Thymus (tissue), 11 donors: ENCODE results near the gene SIRT2. TPM values are rescaled to one million over a fixed set of nuclear protein-coding genes. Genes with fewer than 3 reads are reported as not detected.

Experiments used
- DNase-seq, 9 donors: peaks; one replicate each; pipeline ENCODE4 v3.0.0-alpha.2; 2013; ENCODE audit warnings: low spot score in 9 of 9, low read depth in 6 of 9, missing footprints in 1 of 9
- H3K27ac ChIP-seq, 2 donors: one replicate each; pipeline ENCODE4 v1.5.1; 2013; ENCODE audit warnings: control low read depth in 1 of 2, low read depth in 1 of 2, low read length in 1 of 2, mild to moderate bottlenecking in 1 of 2, moderate library complexity in 1 of 2
- H3K27me3 ChIP-seq, 2 donors: one replicate each; pipeline ENCODE4 v1.5.1; 2013; ENCODE audit warnings: low read length in 1 of 2; ENCODE audit not compliant: control insufficient read depth in 2 of 2, insufficient read depth in 1 of 2
- H3K36me3 ChIP-seq, 2 donors: one replicate each; pipeline ENCODE4 v1.5.1; 2013; ENCODE audit warnings: low read length in 1 of 2, mild to moderate bottlenecking in 1 of 2, moderate library complexity in 1 of 2; ENCODE audit not compliant: control insufficient read depth in 2 of 2, insufficient read depth in 2 of 2
- H3K4me1 ChIP-seq, 2 donors: one replicate each; pipeline ENCODE4 v1.5.1; 2013; ENCODE audit warnings: low read length in 2 of 2; ENCODE audit not compliant: control insufficient read depth in 2 of 2, insufficient read depth in 2 of 2
- H3K4me3 ChIP-seq, 2 donors: one replicate each; pipeline ENCODE4 v1.5.1; 2013; ENCODE audit warnings: low read length in 2 of 2, control low read depth in 1 of 2, mild to moderate bottlenecking in 1 of 2
- H3K9me3 ChIP-seq, 2 donors: one replicate each; pipeline ENCODE4 v1.5.1; 2013; ENCODE audit warnings: low read length in 1 of 2, mild to moderate bottlenecking in 1 of 2; ENCODE audit not compliant: control insufficient read depth in 2 of 2, insufficient read depth in 1 of 2
- WGBS: extraction: QIAGEN DNeasy Blood & Tissue Kit; methylation state at CpG from one replicate; pipeline ENCODE4 v1.1.7; 2013; 5-methylcytosine and 5-hydroxymethylcytosine counted together
- polyA plus RNA-seq: library from polyadenylated mRNA; stranded (reverse); fragments of 200-250 nt; gene quantifications from one replicate; pipeline ENCODE4 v1.2.3, GENCODE V29; 2013
- total RNA-seq: library from RNA; stranded (reverse); fragments of 120-200 nt; gene quantifications from one replicate; pipeline ENCODE4 v1.2.4, GENCODE V29; 2013
- donor health status: healthy.

Gene SIRT2
- total and polyA plus RNA-seq, 2 donors: 26.8 to 38.3 TPM

DNA sequence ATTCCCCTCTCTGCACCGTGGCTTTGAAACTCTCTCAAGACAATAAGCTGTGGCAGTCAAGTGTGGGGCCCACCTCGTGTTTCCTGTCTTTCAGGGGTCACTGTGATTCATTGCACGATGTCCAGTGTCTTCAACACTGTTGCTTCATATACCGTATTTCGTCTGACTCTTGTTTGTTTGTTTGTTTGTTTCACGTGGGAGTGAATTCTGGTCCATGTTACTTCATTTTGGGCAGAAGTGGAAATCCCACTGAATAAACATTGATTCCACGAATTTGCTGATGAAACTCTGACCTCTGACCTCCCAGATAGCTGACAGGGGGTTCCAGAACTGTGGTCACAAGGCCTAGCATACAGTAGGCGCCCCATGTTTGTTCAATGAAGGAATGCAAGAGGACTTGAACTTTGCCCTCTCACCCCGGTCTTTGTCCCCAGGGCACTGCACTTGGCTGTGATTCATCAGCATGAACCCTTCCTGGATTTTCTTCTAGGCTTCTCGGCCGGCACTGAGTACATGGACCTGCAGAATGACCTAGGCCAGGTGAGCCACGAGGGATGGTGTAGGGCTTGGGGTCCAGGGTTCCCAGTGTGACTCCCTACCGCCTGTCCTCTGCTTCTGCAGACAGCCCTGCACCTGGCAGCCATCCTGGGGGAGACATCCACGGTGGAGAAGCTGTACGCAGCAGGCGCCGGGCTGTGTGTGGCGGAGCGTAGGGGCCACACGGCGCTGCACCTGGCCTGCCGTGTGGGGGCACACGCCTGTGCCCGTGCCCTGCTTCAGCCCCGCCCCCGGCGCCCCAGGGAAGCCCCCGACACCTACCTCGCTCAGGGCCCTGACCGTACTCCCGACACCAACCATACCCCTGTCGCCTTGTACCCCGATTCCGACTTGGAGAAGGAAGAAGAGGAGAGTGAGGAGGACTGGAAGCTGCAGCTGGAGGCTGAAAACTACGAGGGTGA is 5.4 kb upstream of the SIRT2 start:
- Histone ChIP-seq H3K9me3 (peaks cover 0 to 5% of the 10 kb centered on the region in 2 donors), H3K27ac (no peak overlapping the region), H3K4me3 (no peak overlapping the region), H3K36me3 (peaks cover 22 to 36% of the 10 kb centered on the region in 2 donors), H3K27me3 (no peaks in the 10 kb centered on the region), H3K4me1 (peaks cover 0 to 9% of the 10 kb centered on the region in 2 donors)
- no peak for DNase-seq
- WGBS: 97% methylated on average over 35 of the region's 35 CpGs

DNA sequence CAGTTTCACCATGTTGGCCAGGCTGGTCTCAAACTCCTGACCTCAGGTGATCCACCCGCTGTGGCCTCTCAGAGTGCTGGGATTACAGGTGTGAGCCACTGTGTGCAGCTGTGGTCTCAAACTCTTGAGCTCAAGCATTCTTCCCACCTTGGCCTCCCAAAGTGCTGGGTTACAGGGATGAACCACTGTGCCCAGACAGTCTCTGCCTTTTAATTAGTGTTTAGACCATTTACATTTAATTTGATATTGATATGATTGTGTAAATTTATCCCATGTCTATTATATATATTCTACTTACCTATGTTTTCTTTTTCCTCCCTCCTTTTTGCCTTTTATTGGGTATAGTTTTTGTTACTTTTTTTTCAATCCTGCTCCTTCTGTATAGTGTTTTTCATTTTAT is 2.3 kb upstream of the SIRT2 start:
- Histone ChIP-seq H3K27ac (no peak overlapping the region), H3K27me3 (no peaks in the 10 kb centered on the region)
- 98% methylated on average over 1 of the region's 1 CpG for WGBS

DNA sequence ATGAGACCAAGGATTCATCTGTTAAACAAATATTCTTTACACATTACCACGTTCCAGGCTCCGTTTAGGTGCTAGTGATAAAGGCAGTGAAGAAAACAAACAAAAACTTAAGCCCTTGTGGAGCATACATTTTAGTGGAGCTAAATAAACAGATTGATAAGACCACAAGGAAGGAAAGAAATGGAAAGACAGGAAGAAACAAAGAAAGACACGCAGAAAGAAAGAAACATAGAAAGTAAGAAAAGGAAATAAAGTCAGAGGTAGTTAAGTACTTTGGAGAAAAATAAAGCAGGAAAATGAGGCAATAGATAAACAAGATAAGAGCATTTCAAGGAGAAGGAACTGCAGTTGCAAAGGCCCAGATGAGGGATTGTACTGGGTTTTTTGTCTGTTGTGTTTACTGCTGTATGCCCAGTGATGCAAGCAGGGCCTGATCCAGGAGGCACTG is 1.3 kb upstream of the SIRT2 start:
- H3K4me3 ChIP-seq: peak overlapping the region in 1 of 2 donors; percentile 84
- DNase-seq: no peak
- peaks cover 0 to 5% of the 10 kb centered on the region in 2 donors for H3K9me3 ChIP-seq
- no peaks in the 10 kb centered on the region for H3K27me3 ChIP-seq
- peaks cover 8 to 15% of the 10 kb centered on the region in 2 donors for H3K36me3 ChIP-seq
- H3K27ac ChIP-seq: no peak overlapping the region
- peaks cover 6 to 24% of the 10 kb centered on the region in 2 donors for H3K4me1 ChIP-seq
- WGBS: 41% methylated on average over 3 of the region's 3 CpGs

More for the DNA sequence above, 2.3 kb upstream of the SIRT2 start:
- peaks cover 0 to 5% of the 10 kb centered on the region in 2 donors for H3K9me3 ChIP-seq
- peaks cover 10 to 19% of the 10 kb centered on the region in 2 donors for H3K36me3 ChIP-seq
- peaks cover 6 to 24% of the 10 kb centered on the region in 2 donors for H3K4me1 ChIP-seq
- no peak overlapping the region for H3K4me3 ChIP-seq
- no peak for DNase-seq

DNA sequence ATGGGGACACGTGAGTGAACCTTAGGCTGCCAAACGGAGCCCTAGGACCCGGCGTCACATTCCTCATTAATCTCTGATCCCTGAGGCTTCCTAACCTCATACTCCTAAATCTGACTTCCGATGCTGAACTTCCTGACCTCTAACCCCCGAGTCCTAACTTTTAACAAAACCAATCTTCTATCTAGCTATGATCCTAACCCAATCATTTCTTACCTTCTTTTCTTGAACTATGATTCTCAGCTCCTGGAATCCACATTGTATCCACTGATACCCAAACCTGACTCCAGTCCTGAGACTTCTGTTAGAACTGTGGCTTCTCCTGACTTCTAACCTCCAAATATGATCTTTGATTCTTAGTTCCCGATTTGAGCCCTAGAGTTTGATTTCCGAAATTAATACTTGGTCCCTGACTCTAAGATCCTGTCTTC is 798 bp upstream of the SIRT2 start:
- H3K36me3 ChIP-seq: peaks cover 3 to 9% of the 10 kb centered on the region in 2 donors
- peak overlapping the region; percentile 84 for H3K4me3 ChIP-seq
- no peak for DNase-seq
- H3K9me3 ChIP-seq: peaks cover 0 to 5% of the 10 kb centered on the region in 2 donors
- 5% methylated on average over 8 of the region's 8 CpGs for WGBS
- H3K4me1 ChIP-seq: peaks cover 6 to 25% of the 10 kb centered on the region in 2 donors
- H3K27me3 ChIP-seq: no peaks in the 10 kb centered on the region
- H3K27ac ChIP-seq: peak overlapping the region; percentile 71 to 78

DNA sequence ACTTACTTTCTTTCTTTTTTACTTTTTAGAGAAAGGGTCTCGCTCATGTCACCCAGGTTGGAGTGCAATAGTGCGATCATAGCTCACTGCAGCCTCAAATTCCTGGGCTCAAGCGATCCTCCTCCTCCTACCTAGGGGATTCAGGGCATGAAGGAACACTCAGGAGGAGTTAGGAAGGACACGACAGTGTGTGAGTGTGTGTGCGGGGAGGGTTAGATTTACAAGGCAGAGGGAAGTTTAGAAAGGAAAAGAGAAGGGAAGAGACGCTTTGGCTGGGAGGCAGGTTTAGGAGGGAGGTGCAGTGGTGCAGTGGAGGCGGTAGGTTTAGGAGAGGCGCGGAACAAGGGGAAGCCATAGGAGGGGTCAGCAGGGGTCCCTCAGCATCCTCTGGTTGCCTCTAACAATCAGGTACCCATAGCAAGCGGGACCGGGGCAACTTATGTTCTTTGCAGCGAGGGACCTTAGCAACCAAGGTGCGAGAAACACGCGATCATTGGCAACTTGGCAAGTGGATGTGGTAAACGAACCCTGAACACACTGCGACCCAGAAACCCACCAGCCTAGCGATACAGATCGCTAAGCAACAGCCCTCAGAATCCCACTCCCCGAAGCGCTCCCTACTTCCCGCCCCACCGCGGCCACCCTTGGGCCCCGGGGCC is 501 bp downstream of the SIRT2 start:
- Histone ChIP-seq H3K9me3 (peaks cover 0 to 5% of the 10 kb centered on the region in 2 donors), H3K4me3 (peak overlapping the region; percentile 84), H3K27me3 (no peaks in the 10 kb centered on the region), H3K36me3 (no peaks in the 10 kb centered on the region), H3K4me1 (peaks cover 6 to 33% of the 10 kb centered on the region in 2 donors), H3K27ac (peak overlapping the region; percentile 70)
- 14% methylated on average over 25 of the region's 25 CpGs for WGBS
- DNase-seq: no peak

DNA sequence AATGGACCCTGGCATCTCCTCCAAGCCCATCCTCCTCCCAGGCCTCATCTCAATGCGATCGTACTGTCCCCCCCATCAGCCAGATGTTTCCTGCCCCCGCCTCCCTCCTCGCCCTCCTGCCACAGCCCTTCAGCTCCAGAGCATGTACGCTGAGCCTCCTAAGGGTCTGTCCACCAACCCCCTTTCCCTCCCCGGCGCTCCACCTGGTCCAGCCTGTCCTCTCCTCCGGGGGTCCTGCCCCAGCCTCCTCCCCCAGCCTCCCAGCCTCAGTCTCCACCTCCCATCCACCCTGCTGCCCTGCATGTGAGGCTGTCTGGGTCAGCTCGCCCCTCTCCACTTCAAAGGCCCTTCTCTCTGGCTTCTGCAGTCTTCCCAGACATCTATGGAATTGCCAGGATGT is 4.5 kb downstream of the SIRT2 start:
- Histone ChIP-seq H3K9me3 (no peaks in the 10 kb centered on the region), H3K4me3 (no peak overlapping the region), H3K27me3 (no peaks in the 10 kb centered on the region), H3K36me3 (peaks cover 4 to 12% of the 10 kb centered on the region in 2 donors), H3K27ac (no peak overlapping the region), H3K4me1 (peaks cover 6 to 27% of the 10 kb centered on the region in 2 donors)
- WGBS: 48% methylated on average over 9 of the region's 9 CpGs
- DNase-seq: no peak

DNA sequence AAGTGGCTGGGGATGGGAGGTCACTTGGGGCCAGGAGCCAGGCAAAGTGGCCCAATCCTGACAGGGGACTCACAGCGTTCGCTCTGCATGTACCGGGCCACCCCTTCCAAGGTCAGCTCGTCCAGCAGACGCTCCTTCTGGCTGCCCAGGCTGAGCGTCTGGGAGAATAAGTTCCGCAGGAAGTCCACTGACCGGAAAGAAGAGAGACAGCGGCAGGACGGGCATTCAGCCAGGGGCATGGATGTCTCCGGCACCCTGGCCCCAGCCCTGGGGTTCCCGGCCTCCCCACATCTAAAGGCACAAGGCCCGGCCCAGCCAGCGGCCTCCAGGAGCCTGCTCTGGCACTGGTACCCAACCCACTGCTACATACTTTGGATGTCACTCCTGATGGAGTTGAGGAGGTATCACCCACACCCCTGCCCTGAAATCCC is 6.1 kb downstream of the SIRT2 start:
- Histone ChIP-seq H3K4me3 (no peak overlapping the region), H3K36me3 (peaks cover 18 to 27% of the 10 kb centered on the region in 2 donors), H3K27ac (peak overlapping the region in 1 of 2 donors; percentile 55), H3K9me3 (no peaks in the 10 kb centered on the region), H3K27me3 (no peaks in the 10 kb centered on the region), H3K4me1 (peaks cover 3 to 18% of the 10 kb centered on the region in 2 donors)
- 92% methylated on average over 14 of the region's 14 CpGs for WGBS
- DNase-seq: no peak

DNA sequence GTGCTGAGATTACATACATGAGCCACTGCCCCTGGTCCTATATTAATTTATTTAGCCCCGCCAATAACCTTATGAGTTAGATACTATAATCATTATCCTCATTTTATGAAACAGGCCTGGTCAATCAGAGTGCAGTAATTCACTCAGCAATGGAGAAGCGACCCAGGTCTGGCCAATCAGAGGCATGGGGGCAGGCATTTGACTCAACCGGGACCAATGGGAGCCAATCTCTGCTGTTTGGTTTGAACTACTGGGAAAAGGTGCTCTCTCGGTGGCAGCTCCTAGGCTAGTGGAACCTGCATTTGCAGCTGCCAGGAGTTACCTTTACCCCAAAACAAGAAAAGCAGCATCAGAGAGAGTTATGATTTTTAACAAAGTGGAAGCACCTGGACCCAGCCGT is 6.6 kb downstream of the SIRT2 start:
- Histone ChIP-seq H3K4me3 (no peak overlapping the region), H3K27me3 (no peaks in the 10 kb centered on the region), H3K4me1 (peaks cover 0 to 14% of the 10 kb centered on the region in 2 donors), H3K27ac (peak overlapping the region in 1 of 2 donors; percentile 55), H3K36me3 (peaks cover 20 to 31% of the 10 kb centered on the region in 2 donors), H3K9me3 (no peaks in the 10 kb centered on the region)
- no peak for DNase-seq
- WGBS: 86% methylated on average over 5 of the region's 5 CpGs

DNA sequence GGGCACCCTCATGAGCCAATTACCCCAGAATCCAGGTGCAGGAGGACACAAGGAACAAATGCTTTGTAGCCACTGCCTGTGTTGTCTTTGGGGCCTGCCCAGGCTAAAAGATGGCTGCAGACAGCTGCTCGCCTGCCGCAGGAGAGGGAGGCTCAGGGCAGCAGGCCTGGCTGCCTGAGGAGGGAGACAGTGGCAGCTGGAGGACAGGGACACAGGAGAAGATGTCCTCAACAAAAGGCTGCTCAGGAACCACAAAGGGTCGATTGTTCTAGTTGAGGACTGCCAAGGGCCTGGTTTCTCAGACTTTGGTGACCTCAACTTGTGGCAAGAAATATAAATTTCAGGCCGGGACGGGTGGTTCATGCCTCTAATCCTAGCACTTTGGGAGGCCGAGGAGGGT is 7.6 kb downstream of the SIRT2 start:
- peaks cover 20 to 31% of the 10 kb centered on the region in 2 donors for H3K36me3 ChIP-seq
- H3K4me1 ChIP-seq: peaks cover 0 to 9% of the 10 kb centered on the region in 2 donors
- DNase-seq: no peak
- H3K4me3 ChIP-seq: no peak overlapping the region
- no peaks in the 10 kb centered on the region for H3K27me3 ChIP-seq
- WGBS: 95% methylated on average over 6 of the region's 6 CpGs
- no peaks in the 10 kb centered on the region for H3K9me3 ChIP-seq
- H3K27ac ChIP-seq: no peak overlapping the region
